Measurements from ENCODE around the gene RNF32. TPM values are rescaled to one million over a fixed set of nuclear protein-coding genes. Genes with fewer than 3 reads are reported as not detected.

RNF32 gene
- total RNA-seq, 3 donors from 2014 or later (not counting 1 experiment from before 2014, with no cell fraction given) = 0.80 TPM; not detected in 2

DNA sequence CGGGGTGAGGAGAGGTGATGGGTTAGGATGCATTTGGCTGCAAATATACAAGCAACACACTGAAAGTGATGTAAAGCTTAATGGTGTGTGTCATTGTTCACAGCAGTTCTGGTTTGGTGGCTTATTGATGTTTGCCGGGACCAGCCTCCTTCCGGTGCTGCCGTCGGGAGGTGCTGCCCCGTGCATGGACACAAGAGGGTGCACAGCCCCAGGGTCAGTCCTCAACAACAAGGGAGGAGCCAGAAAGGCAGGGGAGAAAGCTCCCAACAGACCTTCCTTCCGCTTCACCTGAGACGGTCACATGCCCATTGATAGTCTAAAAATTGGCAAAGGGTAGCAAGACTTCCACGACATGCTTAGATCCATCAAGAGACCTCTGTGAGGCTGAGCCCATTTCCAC lies 9.5 kb downstream of the RNF32 start:
- intact Hi-C loops (cut with micrococcal nuclease) = no loop called here
- Mint-ChIP-seq H3K9me3 (no peaks in the 10 kb centered on the region), H3K36me3 (no peaks in the 10 kb centered on the region), H3K27me3 (ENCODE audit: low read depth in 2 of 2) (peaks cover 40 to 63% of the 10 kb centered on the region in 2 donors), H3K4me3 (no peak overlapping the region), H3K4me1 (no peaks in the 10 kb centered on the region), H3K27ac (no peak overlapping the region)
- Histone ChIP-seq H3K4me1 (ENCODE audit: control insufficient read depth, insufficient read depth, low read length) (no peaks in the 10 kb centered on the region), H3K36me3 (ENCODE audit: control insufficient read depth, insufficient read depth, low read length) (no peaks in the 10 kb centered on the region), H3K9me3 (ENCODE audit: control insufficient read depth, insufficient read depth, low read length) (no peaks in the 10 kb centered on the region), H3K4me3 (ENCODE audit: low read length) (no peak overlapping the region), H3K27ac (ENCODE audit: low read length) (no peak overlapping the region), H3K27me3 (ENCODE audit: control insufficient read depth, insufficient read depth, low read length) (no peaks in the 10 kb centered on the region)
- TF ChIP-seq CTCF (IDR thresholded peaks at IDR 0.05) = no peak
- ATAC-seq = no peak
- DNase-seq = no peak
- WGBS (ENCODE audit: insufficient coverage) = 72% methylated on average over 9 of the region's 9 CpGs

DNA sequence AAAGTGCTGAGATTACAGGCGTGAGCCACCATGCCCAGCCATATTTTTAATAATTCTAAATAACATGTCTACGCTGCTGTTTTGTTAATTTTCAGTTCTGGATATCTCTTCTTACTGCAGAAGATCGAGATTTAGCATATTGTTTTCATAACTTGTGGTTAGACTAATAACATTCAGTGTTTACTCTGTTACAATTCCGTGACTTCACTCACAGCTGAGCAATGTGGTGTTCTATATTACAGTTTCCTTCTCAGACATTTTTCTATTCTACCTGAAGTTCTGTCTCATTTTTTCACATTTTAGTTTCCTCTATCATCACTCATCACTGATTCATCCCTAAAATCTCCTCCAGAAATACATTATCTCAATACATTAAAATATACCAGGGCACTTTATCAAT lies 10.9 kb downstream of the RNF32 start:
- H3K4me3 ChIP-seq (ENCODE audit: low read length) = no peak overlapping the region

GRCh38 chr7:156652886-156653568 lies 12.5 kb downstream of the RNF32 start:
- peaks cover 39 to 46% of the 10 kb centered on the region in 2 donors for H3K27me3 Mint-ChIP-seq (ENCODE audit: low read depth in 2 of 2)
- intact Hi-C loops (cut with micrococcal nuclease) = no loop called here

More for the DNA sequence above, 10.9 kb downstream of the RNF32 start:
- no peaks in the 10 kb centered on the region for H3K9me3 Mint-ChIP-seq
- peaks cover 40 to 49% of the 10 kb centered on the region in 2 donors for H3K27me3 Mint-ChIP-seq (ENCODE audit: low read depth in 2 of 2)
- no peak overlapping the region for H3K27ac Mint-ChIP-seq
- WGBS (ENCODE audit: insufficient coverage) = 98% methylated on average over 4 of the region's 4 CpGs
- H3K27me3 ChIP-seq (ENCODE audit: control insufficient read depth, insufficient read depth, low read length) = no peaks in the 10 kb centered on the region
- TF ChIP-seq CTCF (IDR thresholded peaks at IDR 0.05) = no peak
- H3K36me3 ChIP-seq (ENCODE audit: control insufficient read depth, insufficient read depth, low read length) = no peaks in the 10 kb centered on the region
- H3K4me1 Mint-ChIP-seq = no peaks in the 10 kb centered on the region
- no peak overlapping the region for H3K4me3 Mint-ChIP-seq
- no peak overlapping the region for H3K27ac ChIP-seq (ENCODE audit: low read length)
- intact Hi-C loops (cut with micrococcal nuclease) = no loop called here
- no peaks in the 10 kb centered on the region for H3K4me1 ChIP-seq (ENCODE audit: control insufficient read depth, insufficient read depth, low read length)
- ATAC-seq (no peak), DNase-seq (no peak)
- H3K36me3 Mint-ChIP-seq = no peaks in the 10 kb centered on the region
- H3K9me3 ChIP-seq (ENCODE audit: control insufficient read depth, insufficient read depth, low read length) = no peaks in the 10 kb centered on the region

More at GRCh38 chr7:156652886-156653568, 12.5 kb downstream of the RNF32 start:
- Histone ChIP-seq H3K27ac (ENCODE audit: low read length) (no peak overlapping the region), H3K4me1 (ENCODE audit: control insufficient read depth, insufficient read depth, low read length) (no peaks in the 10 kb centered on the region), H3K36me3 (ENCODE audit: control insufficient read depth, insufficient read depth, low read length) (no peaks in the 10 kb centered on the region), H3K27me3 (ENCODE audit: control insufficient read depth, insufficient read depth, low read length) (no peaks in the 10 kb centered on the region), H3K4me3 (ENCODE audit: low read length) (no peak overlapping the region), H3K9me3 (ENCODE audit: control insufficient read depth, insufficient read depth, low read length) (no peaks in the 10 kb centered on the region)
- no peak for TF ChIP-seq CTCF (IDR thresholded peaks at IDR 0.05)
- Mint-ChIP-seq H3K36me3 (no peaks in the 10 kb centered on the region), H3K4me1 (no peaks in the 10 kb centered on the region), H3K9me3 (no peaks in the 10 kb centered on the region), H3K27ac (no peak overlapping the region), H3K4me3 (no peak overlapping the region)
- DNase-seq = no peak
- WGBS (ENCODE audit: insufficient coverage) = 91% methylated on average over 7 of the region's 8 CpGs
- no peak for ATAC-seq
